Measurements from ENCODE around the gene GNL3L. TPM values are rescaled to one million over a fixed set of nuclear protein-coding genes. Genes with fewer than 3 reads are reported as not detected.
"Not testable (repeated sequence)": the region's sequence is repeated elsewhere in the genome, so short reads cannot be mapped to it uniquely, and the experiment has no call there.

GNL3L gene
- total and polyA plus RNA-seq, 8 donors = 3.0 to 60.7 (median 15.7) TPM

GRCh38 chrX:54484666-54485065 lies 45.4 kb upstream of the GNL3L start:
- H3K4me1 ChIP-seq = peaks cover 0 to 36% (median 13%) of the 10 kb centered on the region in 4 donors
- peaks cover 0 to 5% (median under 1%) of the 10 kb centered on the region in 4 donors for H3K9me3 ChIP-seq
- no peak for TF ChIP-seq POLR2AphosphoS5 (IDR thresholded peaks at IDR 0.05)
- TF ChIP-seq EP300 (IDR thresholded peaks at IDR 0.05) = no peak
- TF ChIP-seq POLR2A (IDR thresholded peaks at IDR 0.05) = no peak
- no peak for TF ChIP-seq CTCF (IDR thresholded peaks at IDR 0.05)
- H3K27ac ChIP-seq = peak overlapping the region in 1 of 5 donors; percentile 58
- H3K36me3 ChIP-seq = no peaks in the 10 kb centered on the region
- 29 to 50% (median 44%) methylated on average over 2 to 3 of the region's 3 CpGs for WGBS, 5 donors
- H3K4me3 ChIP-seq = no peak overlapping the region
- no peaks in the 10 kb centered on the region for H3K27me3 ChIP-seq
- intact Hi-C loops (cut with DNase I; ENCODE audit: low total_unique reads) = no loop called here
- DNase-seq = peak in 1 of 2 donors; percentile 16

GRCh38 chrX:54489819-54490218 lies 40.2 kb upstream of the GNL3L start:
- WGBS, 5 donors = 90 to 97% (median 94%) methylated on average over 5 of the region's 5 CpGs
- H3K27ac ChIP-seq; H3K36me3 ChIP-seq; H3K27me3 ChIP-seq; H3K9me3 ChIP-seq; intact Hi-C loops (cut with DNase I; ENCODE audit: low total_unique reads); DNase-seq; H3K4me3 ChIP-seq: not testable (repeated sequence)
- peaks cover 0 to 18% (median 6%) of the 10 kb centered on the region in 4 donors for H3K4me1 ChIP-seq

DNA sequence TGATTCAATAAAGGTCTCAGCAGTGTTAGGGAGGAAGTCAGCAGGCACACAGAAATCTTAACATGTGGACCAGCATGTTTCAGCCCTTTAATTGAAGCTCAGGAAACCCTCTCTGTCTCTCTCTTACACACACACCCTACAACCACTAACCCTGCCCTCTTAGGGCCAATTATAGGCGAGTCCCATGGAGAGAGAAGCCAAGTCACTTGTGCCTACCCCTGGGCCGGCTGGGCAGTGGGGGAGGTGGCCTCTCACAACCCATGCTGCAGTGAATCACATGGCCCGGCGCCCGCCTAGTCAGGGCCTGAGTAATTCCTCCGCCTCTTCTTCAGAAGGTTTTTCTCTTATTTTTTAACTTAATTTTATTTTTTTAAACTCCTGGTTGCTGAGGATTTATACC lies 37.7 kb upstream of the GNL3L start:
- Histone ChIP-seq H3K4me3 (no peak overlapping the region), H3K27me3 (peaks cover 0 to 10% (median 7%) of the 10 kb centered on the region in 3 donors), H3K4me1 (peaks cover 0 to 18% (median 4%) of the 10 kb centered on the region in 4 donors), H3K27ac (no peak overlapping the region), H3K36me3 (no peaks in the 10 kb centered on the region), H3K9me3 (peaks cover 0 to 6% (median 3%) of the 10 kb centered on the region in 4 donors)
- intact Hi-C loops (cut with DNase I; ENCODE audit: low total_unique reads) = no loop called here
- TF ChIP-seq POLR2AphosphoS5 (IDR thresholded peaks at IDR 0.05) (no peak), CTCF (IDR thresholded peaks at IDR 0.05) (no peak)
- 50 to 70% (median 61%) methylated on average over 4 to 6 of the region's 6 CpGs for WGBS, 5 donors
- no peak for DNase-seq

- Histone ChIP-seq H3K9me3 (peaks cover 0 to 6% (median 0%) of the 10 kb centered on the region in 4 donors), H3K4me3 (peak overlapping the region; percentile 55 to 76 (median 63)), H3K27me3 (peaks cover 0 to 10% (median 7%) of the 10 kb centered on the region in 3 donors), H3K4me1 (peaks cover 0 to 18% (median 4%) of the 10 kb centered on the region in 4 donors), H3K27ac (peak overlapping the region in 3 of 5 donors; percentile 41 to 82 (median 79)), H3K36me3 (no peaks in the 10 kb centered on the region)
- WGBS, 5 donors = 22 to 52% (median 29%) methylated on average over 9 to 10 of the region's 10 CpGs
- no peak for DNase-seq
- intact Hi-C loops (cut with DNase I; ENCODE audit: low total_unique reads) = no loop called here
- TF ChIP-seq POLR2A (IDR thresholded peaks at IDR 0.05) (no peak), EP300 (IDR thresholded peaks at IDR 0.05) (no peak), POLR2AphosphoS5 (IDR thresholded peaks at IDR 0.05) (no peak), CTCF (IDR thresholded peaks at IDR 0.05) (no peak)
Observed at GRCh38 chrX:54494166-54494988, 35.6 kb upstream of the GNL3L start.

Data from stomach (tissue), 9 donors.